ENCODE results near the gene TXN2.
A peak's percentile ranks its signal among the peaks of the same experiment; 100 is the strongest.

Gene TXN2

GRCh38 chr22:36463783-36464184 lies 17.7 kb downstream of the TXN2 start:
- H3K4me3 ChIP-seq (ENCODE audit: low read depth, low read length) = no peak overlapping the region
- TF ChIP-seq CTCF (IDR thresholded peaks at IDR 0.05; ENCODE audit: borderline replicate concordance, insufficient read depth, low read depth, low read length) = no peak

- no peak for TF ChIP-seq CTCF (IDR thresholded peaks at IDR 0.05; ENCODE audit: borderline replicate concordance, insufficient read depth, low read depth, low read length)
These were observed 19.5 kb downstream of the TXN2 start for GRCh38 chr22:36461665-36462649.

GRCh38 chr22:36460202-36460601 lies 21.2 kb downstream of the TXN2 start:
- no peak for TF ChIP-seq CTCF (IDR thresholded peaks at IDR 0.05; ENCODE audit: borderline replicate concordance, insufficient read depth, low read depth, low read length)
- H3K4me3 ChIP-seq (ENCODE audit: low read depth, low read length) = no peak overlapping the region

More at GRCh38 chr22:36461665-36462649, 19.5 kb downstream of the TXN2 start:
- no peak overlapping the region for H3K4me3 ChIP-seq (ENCODE audit: low read depth, low read length)

- no peak for TF ChIP-seq CTCF (IDR thresholded peaks at IDR 0.05; ENCODE audit: borderline replicate concordance, insufficient read depth, low read depth, low read length)
- no peak overlapping the region for H3K4me3 ChIP-seq (ENCODE audit: low read depth, low read length)
These were observed 23.6 kb downstream of the TXN2 start for GRCh38 chr22:36457688-36458450.

- no peak overlapping the region for H3K4me3 ChIP-seq (ENCODE audit: low read depth, low read length)
- TF ChIP-seq CTCF (IDR thresholded peaks at IDR 0.05; ENCODE audit: borderline replicate concordance, insufficient read depth, low read depth, low read length) = no peak
These were observed 25.0 kb downstream of the TXN2 start for GRCh38 chr22:36456464-36456845.

- TF ChIP-seq CTCF (IDR thresholded peaks at IDR 0.05; ENCODE audit: borderline replicate concordance, insufficient read depth, low read depth, low read length) = no peak
- H3K4me3 ChIP-seq (ENCODE audit: low read depth, low read length) = peak overlapping the region; percentile 52
These were observed 25.6 kb downstream of the TXN2 start for GRCh38 chr22:36455571-36456463.
